Measurements from ENCODE around the gene AP2A1.
"Not testable (repeated sequence)": the region's sequence is repeated elsewhere in the genome, so short reads cannot be mapped to it uniquely, and the experiment has no call there.

The AP2A1 gene

DNA sequence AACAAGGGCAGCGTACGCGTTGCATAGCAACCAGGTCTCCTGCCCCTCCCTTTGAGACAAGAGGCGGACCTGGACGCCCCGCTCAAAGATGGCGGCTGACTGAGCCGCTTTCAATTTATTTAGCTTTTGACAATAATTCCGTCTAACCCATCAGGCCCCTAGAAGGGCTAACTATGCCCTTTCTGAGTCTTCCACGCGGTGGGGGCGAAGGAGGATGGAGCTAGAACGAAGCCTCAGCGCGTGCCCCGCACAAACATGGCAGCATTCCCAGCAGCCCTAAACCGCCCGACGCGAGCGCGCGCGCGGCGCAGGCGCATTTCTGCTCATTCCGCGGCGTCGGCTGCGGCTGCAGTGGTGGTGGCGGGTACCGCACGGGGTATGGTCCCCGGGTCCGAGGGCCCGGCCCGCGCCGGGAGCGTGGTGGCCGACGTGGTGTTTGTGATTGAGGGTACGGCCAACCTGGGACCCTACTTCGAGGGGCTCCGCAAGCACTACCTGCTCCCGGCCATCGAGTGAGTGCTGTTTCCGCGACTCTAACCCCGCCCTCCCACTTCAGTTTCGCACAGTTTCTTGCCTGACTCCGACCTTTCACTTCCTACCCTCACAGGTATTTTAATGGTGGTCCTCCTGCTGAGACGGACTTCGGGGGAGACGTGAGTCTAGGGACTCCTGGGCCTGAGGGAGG is 51.3 kb downstream of the AP2A1 start, which contains the start of gene MED25:
Gene MED25 (plus strand): TSS at position 326 of the 685 bp plus-strand sequence. CDS start 53 bp downstream, at position 379.
- no peak for TF ChIP-seq CTCF (IDR thresholded peaks at IDR 0.05; ENCODE audit: control insufficient read depth, extremely low read depth, insufficient read depth)
- H3K4me3 ChIP-seq (ENCODE audit: low read depth, low read length) = peak within 1 kb of the TSS; percentile 94
- peak; percentile 56 for DNase-seq (ENCODE audit: low read depth)

DNA sequence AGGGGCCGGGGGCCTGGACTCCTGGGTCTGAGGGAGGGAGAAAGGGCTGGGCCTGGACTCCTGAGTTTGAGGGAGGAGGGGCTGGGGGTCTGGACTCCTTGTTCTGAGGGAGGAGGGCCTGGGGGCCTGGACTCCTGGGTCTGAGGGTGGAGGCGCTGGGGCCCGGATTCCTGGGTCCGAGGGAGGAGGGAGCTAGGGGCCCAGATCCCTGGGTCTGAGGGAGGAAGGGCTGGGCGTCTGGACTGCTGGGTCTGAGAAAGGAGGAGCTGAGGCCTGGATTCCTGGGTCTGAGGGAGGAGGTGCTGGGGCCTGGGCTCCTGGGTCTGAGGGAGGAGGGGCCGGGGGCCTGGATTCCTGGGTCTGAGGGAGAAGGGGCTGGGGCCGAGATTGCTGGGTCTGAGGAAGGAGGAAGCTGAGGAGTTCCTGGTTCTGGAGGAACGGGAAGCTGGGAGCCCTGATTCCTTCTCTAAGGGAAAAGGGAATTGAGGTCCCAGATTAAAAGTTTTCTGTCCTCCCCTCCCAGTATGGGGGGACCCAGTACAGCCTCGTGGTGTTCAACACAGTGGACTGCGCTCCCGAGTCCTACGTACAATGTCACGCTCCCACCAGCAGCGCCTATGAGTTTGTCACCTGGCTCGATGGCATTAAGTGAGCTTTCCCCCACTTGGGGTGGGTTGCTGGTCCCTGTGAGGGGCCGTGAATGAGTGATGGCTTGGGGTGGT is 52.0 kb downstream of the AP2A1 start:
- peak overlapping the region; percentile 94 for H3K4me3 ChIP-seq (ENCODE audit: low read depth, low read length)
- DNase-seq (ENCODE audit: low read depth) = no peak
- TF ChIP-seq CTCF (IDR thresholded peaks at IDR 0.05; ENCODE audit: control insufficient read depth, extremely low read depth, insufficient read depth) = no peak

- peak overlapping the region; percentile 94 for H3K4me3 ChIP-seq (ENCODE audit: low read depth, low read length)
- not testable (repeated sequence) for DNase-seq (ENCODE audit: low read depth)
Measured at GRCh38 chr19:49819452-49820115, 52.8 kb downstream of the AP2A1 start.

- no peak for TF ChIP-seq CTCF (IDR thresholded peaks at IDR 0.05; ENCODE audit: control insufficient read depth, extremely low read depth, insufficient read depth)
- no peak overlapping the region for H3K4me3 ChIP-seq (ENCODE audit: low read depth, low read length)
- DNase-seq (ENCODE audit: low read depth) = no peak
Measured at GRCh38 chr19:49820125-49820524, 53.3 kb downstream of the AP2A1 start.

GRCh38 chr19:49823472-49823871 is 56.7 kb downstream of the AP2A1 start:
- no peak for DNase-seq (ENCODE audit: low read depth)
- no peak for TF ChIP-seq CTCF (IDR thresholded peaks at IDR 0.05; ENCODE audit: control insufficient read depth, extremely low read depth, insufficient read depth)
- H3K4me3 ChIP-seq (ENCODE audit: low read depth, low read length) = no peak overlapping the region

- no peak for TF ChIP-seq CTCF (IDR thresholded peaks at IDR 0.05; ENCODE audit: control insufficient read depth, extremely low read depth, insufficient read depth)
- DNase-seq (ENCODE audit: low read depth) = no peak
- no peak overlapping the region for H3K4me3 ChIP-seq (ENCODE audit: low read depth, low read length)
Measured at GRCh38 chr19:49824662-49825061, 57.9 kb downstream of the AP2A1 start.

- no peak for DNase-seq (ENCODE audit: low read depth)
- TF ChIP-seq CTCF (IDR thresholded peaks at IDR 0.05; ENCODE audit: control insufficient read depth, extremely low read depth, insufficient read depth) = no peak
Measured at GRCh38 chr19:49827034-49827433, 60.2 kb downstream of the AP2A1 start.

More at GRCh38 chr19:49827034-49827433, 60.2 kb downstream of the AP2A1 start:
- H3K4me3 ChIP-seq (ENCODE audit: low read depth, low read length) = no peak overlapping the region
